OCI-LY7 (cell line): ENCODE data around the gene PKN3. TPM values are rescaled to one million over a fixed set of nuclear protein-coding genes. Genes with fewer than 3 reads are reported as not detected.
A peak's percentile ranks its signal among the peaks of the same experiment; 100 is the strongest.
"Not testable (repeated sequence)": the region's sequence is repeated elsewhere in the genome, so short reads cannot be mapped to it uniquely, and the experiment has no call there.

Source experiments
- BruUV-seq: library from RNA; stranded (reverse); fragments of 400-500 nt; replicated peaks from 2 replicates; lab custom pipeline; 2021; lab: Mats Ljungman, UMichigan
- CTCF ChIA-PET: fragments of 300-600 bp; sonication (Branson Sonifier 250); formaldehyde crosslinking; loops from one replicate; lab custom pipeline; 2022; ENCODE audit warnings: antibody characterized with exemption; ENCODE audit not compliant: unreplicated experiment; lab: Charles Lee
- POLR2A ChIA-PET: fragments of 300-600 bp; sonication (Branson Sonifier 250); formaldehyde crosslinking; loops from one replicate; lab custom pipeline; 2022; ENCODE audit warnings: antibody characterized with exemption; lab: Charles Lee
- DNase-seq: peaks from one replicate; pipeline ENCODE4 v3.0.0-alpha.2; 2015; ENCODE audit warnings: low spot score
- H2AFZ ChIP-seq: fragments of 200-600 bp; sonication (generic), shearing (Covaris generic); 2 replicates; pipeline ENCODE4 v1.6.1; 2014; ENCODE audit warnings: mild to moderate bottlenecking, antibody characterized with exemption, low read length, moderate library complexity
- H3K27ac ChIP-seq: fragments of 200-600 bp; sonication (generic); 2 replicates; pipeline ENCODE4 v1.5.1; 2014; ENCODE audit warnings: mixed run types, low read depth, mild to moderate bottlenecking, moderate library complexity, low read length, inconsistent platforms; ENCODE audit not compliant: poor library complexity, severe bottlenecking
- H3K36me3 ChIP-seq: fragments of 200-600 bp; sonication (generic); 2 replicates; pipeline ENCODE4 v1.6.1; 2014; ENCODE audit warnings: mild to moderate bottlenecking, antibody characterized with exemption, low read length, moderate library complexity, mixed read lengths; ENCODE audit not compliant: insufficient read depth
- H3K4me1 ChIP-seq: fragments of 200-600 bp; sonication (generic); 2 replicates; pipeline ENCODE4 v1.5.1; 2014; ENCODE audit warnings: mild to moderate bottlenecking, low read length; ENCODE audit not compliant: insufficient read depth, poor library complexity, severe bottlenecking
- H3K4me2 ChIP-seq: fragments of 200-600 bp; sonication (generic); 2 replicates; pipeline ENCODE4 v1.6.1; 2014; ENCODE audit warnings: mild to moderate bottlenecking, low read length
- H3K4me3 ChIP-seq: fragments of 200-600 bp; sonication (generic); 2 replicates; pipeline ENCODE4 v1.5.1; 2014; ENCODE audit warnings: mild to moderate bottlenecking, low read depth, low read length; ENCODE audit not compliant: poor library complexity, severe bottlenecking
- H3K79me2 ChIP-seq: fragments of 200-600 bp; sonication (generic); 2 replicates; pipeline ENCODE4 v1.6.1; 2016; ENCODE audit warnings: low read depth, mild to moderate bottlenecking, low read length, moderate library complexity, mixed read lengths; ENCODE audit not compliant: insufficient read depth
- H3K9me2 ChIP-seq: fragments of 200-600 bp; sonication (generic); 2 replicates; pipeline ENCODE4 v1.6.1; 2016; ENCODE audit warnings: mild to moderate bottlenecking, low read length, mixed read lengths; ENCODE audit not compliant: insufficient read depth
- H3K9me3 ChIP-seq: fragments of 200-600 bp; sonication (generic); 2 replicates; pipeline ENCODE4 v1.6.1; 2014; ENCODE audit warnings: mild to moderate bottlenecking, mixed run types, low read length, mixed read lengths
- H4K20me1 ChIP-seq: fragments of 200-600 bp; sonication (generic); 2 replicates; pipeline ENCODE4 v1.6.1; 2014; ENCODE audit warnings: mild to moderate bottlenecking, antibody characterized with exemption, low read length, moderate library complexity, mixed read lengths; ENCODE audit not compliant: insufficient read depth
- EZH2phosphoT487 ChIP-seq: fragments of 200-600 bp; sonication (generic); IDR thresholded peaks from 2 replicates; pipeline ENCODE4 v1.6.1; 2018; ENCODE audit warnings: low read depth, borderline replicate concordance, mild to moderate bottlenecking, mixed run types, antibody characterized with exemption, low read length, moderate library complexity, mixed read lengths
- intact Hi-C: fragments of 100-400 bp; cut with micrococcal nuclease; formaldehyde crosslinking; loops from one replicate; pipeline ENCODE4 v1.10.0; 2022; ENCODE audit not compliant: unreplicated experiment
- total RNA-seq, 2 experiments: library from RNA; depleted of rRNA in 1 of 2; stranded (reverse); fragments of >200 nt in 1 of 2; shearing (Covaris generic) in 1 of 2; gene quantifications; 2 replicates each; pipeline ENCODE4 v1.2.3, GENCODE V29; 2014 to 2022
- TF ChIP-seq, protein P1 (sequence below): fragments of 200-600 bp; sonication (generic); conservative IDR thresholded peaks from 2 replicates; pipeline ENCODE4 v1.5.1; 2014; ENCODE audit warnings: mild to moderate bottlenecking, antibody characterized with exemption, low read length, moderate library complexity, mixed read lengths

PKN3 gene
- total RNA-seq, 2 experiments from 2014 or later: 1.5 to 3.3 TPM

DNA sequence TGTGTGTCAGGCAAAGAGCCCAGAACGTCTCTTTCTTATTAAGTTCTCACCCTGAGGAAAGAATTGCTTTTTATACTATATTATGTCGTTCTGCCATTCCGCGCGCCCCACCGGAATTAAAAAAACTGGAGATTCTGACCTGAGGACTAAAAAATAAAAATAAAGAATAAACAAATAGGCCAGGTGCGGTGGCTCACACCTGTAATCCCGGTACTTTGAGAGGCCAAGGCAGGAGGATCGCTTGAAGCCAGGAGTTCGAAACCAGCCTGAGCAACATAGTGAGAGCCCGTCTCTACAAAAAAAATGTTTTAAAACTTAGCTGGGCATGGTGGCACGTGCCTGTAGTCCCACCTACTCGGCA lies 45.0 kb upstream of the PKN3 start:
- no peaks in the 10 kb centered on the region for H3K9me3 ChIP-seq
- H3K27ac ChIP-seq: peak overlapping the region; percentile 83
- ChIA-PET POLR2A (no interaction called here), CTCF (no interaction called here)
- H3K4me3 ChIP-seq: peak overlapping the region; percentile 81
- H3K4me1 ChIP-seq: peaks cover 12% of the 10 kb centered on the region
- no peak for DNase-seq
- H3K79me2 ChIP-seq: no peaks in the 10 kb centered on the region
- intact Hi-C loops: no loop called here
- H3K36me3 ChIP-seq: no peaks in the 10 kb centered on the region
- peak overlapping the region; percentile 87 for H2AFZ ChIP-seq
- peak overlapping the region; percentile 69 for H3K4me2 ChIP-seq
- BruUV-seq: no TSS peak
- no peaks in the 10 kb centered on the region for H4K20me1 ChIP-seq
- no peak for TF ChIP-seq EZH2phosphoT487
- TF ChIP-seq, protein P1, sequence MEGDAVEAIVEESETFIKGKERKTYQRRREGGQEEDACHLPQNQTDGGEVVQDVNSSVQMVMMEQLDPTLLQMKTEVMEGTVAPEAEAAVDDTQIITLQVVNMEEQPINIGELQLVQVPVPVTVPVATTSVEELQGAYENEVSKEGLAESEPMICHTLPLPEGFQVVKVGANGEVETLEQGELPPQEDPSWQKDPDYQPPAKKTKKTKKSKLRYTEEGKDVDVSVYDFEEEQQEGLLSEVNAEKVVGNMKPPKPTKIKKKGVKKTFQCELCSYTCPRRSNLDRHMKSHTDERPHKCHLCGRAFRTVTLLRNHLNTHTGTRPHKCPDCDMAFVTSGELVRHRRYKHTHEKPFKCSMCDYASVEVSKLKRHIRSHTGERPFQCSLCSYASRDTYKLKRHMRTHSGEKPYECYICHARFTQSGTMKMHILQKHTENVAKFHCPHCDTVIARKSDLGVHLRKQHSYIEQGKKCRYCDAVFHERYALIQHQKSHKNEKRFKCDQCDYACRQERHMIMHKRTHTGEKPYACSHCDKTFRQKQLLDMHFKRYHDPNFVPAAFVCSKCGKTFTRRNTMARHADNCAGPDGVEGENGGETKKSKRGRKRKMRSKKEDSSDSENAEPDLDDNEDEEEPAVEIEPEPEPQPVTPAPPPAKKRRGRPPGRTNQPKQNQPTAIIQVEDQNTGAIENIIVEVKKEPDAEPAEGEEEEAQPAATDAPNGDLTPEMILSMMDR: no peak
- H3K9me2 ChIP-seq: no peaks in the 10 kb centered on the region

DNA sequence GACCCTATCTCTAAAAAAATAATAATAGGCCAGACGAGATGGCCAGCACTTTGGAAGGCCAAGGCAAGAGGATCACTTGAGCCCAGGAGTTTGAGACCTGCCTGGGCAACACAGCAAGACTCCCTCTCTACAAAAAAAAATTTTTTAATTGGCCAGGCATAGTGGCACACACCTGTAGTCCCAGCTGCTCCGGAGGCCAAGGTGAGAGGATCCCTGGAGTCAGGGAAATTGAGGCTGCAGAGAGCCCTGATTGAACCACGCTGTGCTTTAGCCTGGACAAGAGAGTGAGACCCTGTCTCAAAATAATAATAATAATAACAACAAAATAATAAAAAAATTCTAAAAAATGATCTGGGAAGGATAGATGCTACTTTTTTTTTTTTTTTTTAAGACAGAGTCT lies 44.5 kb upstream of the PKN3 start:
- no peaks in the 10 kb centered on the region for H3K9me3 ChIP-seq
- no peak overlapping the region for H3K4me3 ChIP-seq
- DNase-seq: no peak
- ChIA-PET POLR2A (interaction anchor here (0.7 kb wide), 2 partner anchors 16 to 21 kb away, joined by 3 to 5 read pairs; no protein-coding TSS in a partner anchor), CTCF (no interaction called here)
- no peaks in the 10 kb centered on the region for H3K79me2 ChIP-seq
- no peak for TF ChIP-seq EZH2phosphoT487
- TF ChIP-seq, protein P1: no peak
- no TSS peak for BruUV-seq
- no peaks in the 10 kb centered on the region for H3K36me3 ChIP-seq
- H4K20me1 ChIP-seq: no peaks in the 10 kb centered on the region
- peak overlapping the region; percentile 87; the same call in 1 of the 2 replicates for H2AFZ ChIP-seq
- H3K9me2 ChIP-seq: no peaks in the 10 kb centered on the region
- H3K27ac ChIP-seq: no peak overlapping the region
- H3K4me1 ChIP-seq: peaks cover 12% of the 10 kb centered on the region
- intact Hi-C loops: no loop called here
- no peak overlapping the region for H3K4me2 ChIP-seq

DNA sequence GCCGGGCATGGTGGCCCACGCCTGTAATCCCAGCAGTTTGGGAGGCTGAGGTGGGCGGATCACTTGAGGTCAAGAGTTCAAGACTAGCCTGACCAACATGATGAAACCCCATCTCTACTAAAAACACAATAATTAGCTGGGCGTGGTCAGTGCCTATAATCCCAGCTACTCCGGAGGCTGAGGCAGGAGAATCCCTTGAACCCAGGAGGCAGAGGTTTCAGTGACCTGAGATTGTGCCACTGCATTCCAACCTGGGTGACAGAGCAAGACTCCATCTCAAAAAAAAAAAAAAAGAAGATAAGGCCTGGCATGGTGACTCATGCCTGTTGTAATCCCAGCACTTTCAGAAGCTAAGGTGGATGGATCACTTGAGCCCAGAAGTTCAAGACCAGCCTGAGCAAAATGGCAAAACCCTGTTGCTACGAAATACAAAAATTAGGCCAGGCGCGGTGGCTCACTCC lies 35.8 kb upstream of the PKN3 start:
- BruUV-seq, H2AFZ ChIP-seq, POLR2A ChIA-PET, H3K36me3 ChIP-seq, CTCF ChIA-PET, H4K20me1 ChIP-seq, H3K9me3 ChIP-seq, H3K9me2 ChIP-seq, DNase-seq, H3K4me1 ChIP-seq, H3K27ac ChIP-seq, H3K79me2 ChIP-seq, intact Hi-C loops, H3K4me2 ChIP-seq, H3K4me3 ChIP-seq: not testable (repeated sequence)
